K562 (cell line): ENCODE data around the gene PIK3CG. TPM values are rescaled to one million over a fixed set of nuclear protein-coding genes. Genes with fewer than 3 reads are reported as not detected.

Source experiments
- ARID2 ChIP-seq: fragments of 450-650 bp; IDR thresholded peaks from 2 replicates; pipeline ENCODE4 v1.6.1; 2017; ENCODE audit warnings: antibody characterized with exemption, mild to moderate bottlenecking
- ARID3B ChIP-seq: fragments of 250-450 bp; sonication (Bioruptor Pico); IDR thresholded peaks from 2 replicates; pipeline ENCODE4 v1.4.0; 2020; ENCODE audit warnings: borderline replicate concordance
- BCL6 ChIP-seq: fragments of 250-450 bp; sonication (Bioruptor Pico); IDR thresholded peaks from 2 replicates; pipeline ENCODE4 v1.4.0; 2020
- DMBX1 ChIP-seq: fragments of 250-450 bp; sonication (Bioruptor Pico); IDR thresholded peaks from 2 replicates; pipeline ENCODE4 v1.8.0; 2022; ENCODE audit warnings: inconsistent platforms, mild to moderate bottlenecking, moderate library complexity, borderline replicate concordance
- E2F5 ChIP-seq: sonication (generic); formaldehyde crosslinking; IDR thresholded peaks from 2 replicates; pipeline ENCODE4 v1.8.0; 2022; ENCODE audit warnings: mild to moderate bottlenecking, missing genetic modification reagents
- EHMT2 ChIP-seq: fragments of 450-650 bp; IDR thresholded peaks from 2 replicates; pipeline ENCODE4 v1.6.1; 2018; ENCODE audit warnings: antibody characterized with exemption
- GATA2 ChIP-seq: sonication (generic); formaldehyde crosslinking; IDR thresholded peaks from 2 replicates; pipeline ENCODE4 v1.4.0; 2020; ENCODE audit warnings: mild to moderate bottlenecking, missing genetic modification reagents
- HDAC3 ChIP-seq: fragments of 450-650 bp; IDR thresholded peaks from 2 replicates; pipeline ENCODE4 v1.6.1; 2018; ENCODE audit warnings: borderline replicate concordance, mild to moderate bottlenecking, moderate library complexity; ENCODE audit not compliant: partially characterized antibody
- LARP7 ChIP-seq: fragments of 450-650 bp; IDR thresholded peaks from 2 replicates; pipeline ENCODE4 v1.6.1; 2016
- LCOR ChIP-seq: sonication (generic); formaldehyde crosslinking; IDR thresholded peaks from 2 replicates; pipeline ENCODE4 v1.8.0; 2022; ENCODE audit warnings: mild to moderate bottlenecking, missing genetic modification reagents
- MCM7 ChIP-seq, 2 experiments: fragments of 450-650 bp; IDR thresholded peaks; 2 replicates each; pipeline ENCODE4 v1.6.1; 2016 to 2018
- PTRF ChIP-seq: fragments of 450-650 bp; IDR thresholded peaks from 2 replicates; pipeline ENCODE4 v1.6.1; 2016; ENCODE audit warnings: mild to moderate bottlenecking, missing genetic modification characterization, missing compliant biosample characterization
- SIRT6 ChIP-seq: IDR thresholded peaks from one replicate; pipeline ENCODE4 v1.6.1; 2012; ENCODE audit warnings: low read depth, mild to moderate bottlenecking, control low read depth, inconsistent platforms, low read length, moderate library complexity
- STAG1 ChIP-seq: sonication (generic); formaldehyde crosslinking; IDR thresholded peaks from 2 replicates; pipeline ENCODE4 v1.5.0; 2020; ENCODE audit warnings: missing genetic modification reagents, borderline replicate concordance
- TAF1 ChIP-seq: IDR thresholded peaks from 2 replicates; pipeline ENCODE4 v1.6.1; 2011; ENCODE audit warnings: mild to moderate bottlenecking, low read length, moderate library complexity; ENCODE audit not compliant: insufficient read depth, control insufficient read depth, severe bottlenecking; ENCODE audit errors: extremely low read depth
- TBP ChIP-seq: optimal IDR thresholded peaks from 2 replicates; pipeline ENCODE3; 2011; ENCODE audit warnings: low read depth, low read length, improper control_type of control experiment
- TGIF2 ChIP-seq: sonication (generic); formaldehyde crosslinking; IDR thresholded peaks from 2 replicates; pipeline ENCODE4 v1.8.1; 2022; ENCODE audit warnings: mild to moderate bottlenecking, missing genetic modification reagents, moderate library complexity
- ZBTB5 ChIP-seq: fragments of 450-650 bp; IDR thresholded peaks from 2 replicates; pipeline ENCODE4 v1.6.1; 2017; ENCODE audit warnings: antibody characterized with exemption
- ZNF124 ChIP-seq: sonication (generic); formaldehyde crosslinking; IDR thresholded peaks from 2 replicates; pipeline ENCODE4 v1.8.1; 2022; ENCODE audit warnings: missing genetic modification reagents
- ZNF175 ChIP-seq: fragments of 200-800 bp; sonication (Bioruptor generic); IDR thresholded peaks from 2 replicates; pipeline ENCODE4 v1.6.1; 2016; ENCODE audit warnings: low read depth, mild to moderate bottlenecking, missing genetic modification characterization, missing compliant biosample characterization
- ZNF384 ChIP-seq: IDR thresholded peaks from 2 replicates; pipeline ENCODE4 v1.6.1; 2012; ENCODE audit warnings: low read depth, low read length, improper control_type of control experiment
- ZNF449 ChIP-seq: fragments of 250-450 bp; sonication (Bioruptor Pico); IDR thresholded peaks from 2 replicates; pipeline ENCODE4 v1.8.0; 2022; ENCODE audit warnings: moderate library complexity, mild to moderate bottlenecking, inconsistent platforms
- ZNF785 ChIP-seq: fragments of 250-450 bp; sonication (Bioruptor Pico); IDR thresholded peaks from 2 replicates; pipeline ENCODE4 v1.4.0; 2020; ENCODE audit warnings: mild to moderate bottlenecking
- polyA plus RNA-seq, 8 experiments: library from polyadenylated mRNA; depleted of rRNA in 4 of 8; stranded (reverse) in 5 of 8; unstranded in 3 of 8; fragments of >200 nt; fragmentation: Nextera tagmentation in 2 of 8; fragmentation: Illumina TruSeq in 1 of 8; extraction: Ambion mirVana in 2 of 8; extraction: Trizol in 1 of 8; gene quantifications; 2 replicates each; pipeline versions ENCODE4 v1.2.1 to v1.2.3, GENCODE V29; 2011 to 2014; ENCODE audit warnings: inconsistent platforms in 1 of 8, missing spikeins in 1 of 8
- total RNA-seq, 7 experiments: library from RNA; depleted of rRNA in 6 of 7; stranded (reverse); fragments of >200 nt in 6 of 7; fragmentation: Illumina TruSeq in 2 of 7; extraction: Trizol in 2 of 7; gene quantifications; 2 replicates each; pipeline versions ENCODE4 v1.2.1 to v1.2.3, GENCODE V29; 2011 to 2021; ENCODE audit warnings: low replicate concordance in 1 of 7

The PIK3CG gene
- total and polyA plus RNA-seq, 9 of the 15 experiments (the other 6 are each of a cell fraction or from before 2014, with no cell fraction given) = 5.3 to 42.5 (median 29.0) TPM

DNA sequence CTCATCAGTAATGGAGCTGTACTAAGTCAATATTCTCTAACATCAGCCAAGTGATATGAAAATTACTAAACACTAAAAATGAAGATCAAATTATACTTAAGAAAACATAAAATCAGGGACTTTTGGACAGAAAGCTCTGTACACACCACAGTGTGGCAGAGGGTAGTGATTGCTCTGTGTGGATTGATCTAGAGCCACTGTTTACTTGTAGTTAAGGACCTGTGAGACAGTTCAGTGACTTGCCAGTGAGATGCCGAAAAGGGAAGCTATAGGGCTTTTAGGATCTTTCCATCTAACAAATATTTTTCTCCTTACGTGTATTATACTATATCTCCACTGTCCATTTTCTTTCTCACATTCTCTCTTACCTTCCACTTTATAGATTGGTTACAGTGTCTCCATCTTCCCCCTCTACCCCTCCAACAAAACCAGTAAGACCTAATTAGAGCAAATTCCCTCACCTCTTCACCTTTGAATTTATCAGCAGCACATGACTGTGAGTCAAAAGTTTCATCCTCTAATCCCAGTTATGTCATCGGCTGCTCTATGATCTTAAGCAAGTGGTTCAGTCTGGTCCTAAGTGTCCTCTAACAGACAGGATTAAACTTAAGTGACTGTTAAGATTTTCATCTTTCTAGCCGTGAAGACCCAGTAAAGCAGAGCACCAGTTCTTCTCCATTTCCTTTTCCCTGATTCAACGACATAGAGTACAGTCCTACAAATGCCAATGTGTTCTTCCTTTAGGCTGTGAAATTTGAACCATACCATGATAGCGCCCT lies 6.9 kb downstream of the PIK3CG start (continued):
- TF ChIP-seq E2F5 (CRISPR knock-in tag) = no peak
- TF ChIP-seq STAG1 = no peak
- TF ChIP-seq LCOR (CRISPR knock-in tag) = no peak; the same call in 1 of the 2 replicates
- no peak for TF ChIP-seq ZNF384
- no peak for TF ChIP-seq EHMT2
- no peak for TF ChIP-seq TBP
- TF ChIP-seq BCL6 = no peak
- peak; percentile 91 for TF ChIP-seq ZNF175
- TF ChIP-seq ARID3B (CRISPR knock-in tag) = no peak
- 0 out of 2 replicates have a peak, but pooled peaks have one; percentile 32 for TF ChIP-seq GATA2
- TF ChIP-seq HDAC3 = peak; percentile 51
- TF ChIP-seq DMBX1 = 0 out of 2 replicates have a peak, but pooled peaks have one; percentile 22
- TF ChIP-seq ZNF124 (CRISPR knock-in tag) = no peak
- TF ChIP-seq ZNF785 = no peak
- no peak for TF ChIP-seq ARID2
- no peak for TF ChIP-seq SIRT6
- TF ChIP-seq ZNF449 (CRISPR knock-in tag) = no peak
- no peak for TF ChIP-seq ZBTB5
- TF ChIP-seq LARP7 = no peak
- 0 out of 2 replicates have a peak, but pooled peaks have one; percentile 11 for TF ChIP-seq TGIF2 (CRISPR knock-in tag)
- no peak for TF ChIP-seq MCM7 (IDR thresholded peaks at IDR 0.05)
- no peak for TF ChIP-seq TAF1
- peak; percentile 43 for TF ChIP-seq PTRF (tag)
